Adrenal gland (tissue), 12 donors: ENCODE measurements around the gene MYO9A. TPM values are rescaled to one million over a fixed set of nuclear protein-coding genes. Genes with fewer than 3 reads are reported as not detected.

ENCODE experiments used
- DNase-seq, 7 donors: peaks; one replicate each; pipeline ENCODE4 v3.0.0-alpha.2; 2019 to 2020
- H3K27ac ChIP-seq, 5 donors: fragments of 200-600 bp; sonication (generic) in 4 of 5; 1 replicate in 3 of 5; 2 replicates in 2 of 5; pipeline versions ENCODE4 v1.5.1 to v1.8.0; 2016 to 2020; ENCODE audit warnings: mild to moderate bottlenecking in 1 of 5
- H3K27me3 ChIP-seq: fragments of 200-600 bp; 2 replicates; pipeline ENCODE4 v1.8.0; 2021
- H3K36me3 ChIP-seq, 2 donors: fragments of 200-600 bp; replicated peaks in 1 of 2; 1 replicate in 1 of 2; 2 replicates in 1 of 2; pipeline versions ENCODE4 v1.5.1 to v1.8.0; 2018 to 2022
- H3K4me1 ChIP-seq, 2 donors: fragments of 200-600 bp; replicated peaks in 1 of 2; 1 replicate in 1 of 2; 2 replicates in 1 of 2; pipeline versions ENCODE4 v1.5.1 to v1.8.0; 2018 to 2021
- H3K4me3 ChIP-seq, 4 donors: fragments of 200-600 bp; sonication (generic) in 3 of 4; one replicate each; pipeline ENCODE4 v1.5.1; 2016 to 2018
- H3K9me3 ChIP-seq, 3 donors: fragments of 200-600 bp; sonication (generic) in 1 of 3; replicated peaks in 1 of 3; 1 replicate in 2 of 3; 2 replicates in 1 of 3; pipeline versions ENCODE4 v1.5.1 to v1.8.0; 2016 to 2021
- CTCF ChIP-seq, 6 experiments: fragments of 450-650 bp in 4 of 6; fragments of 200-600 bp in 2 of 6; sonication (generic) in 1 of 6; IDR thresholded peaks; 1 replicate in 5 of 6; 2 replicates in 1 of 6; pipeline versions ENCODE4 v1.5.1 to v1.8.0; 2016 to 2021; ENCODE audit warnings: antibody characterized with exemption in 6 of 6, mild to moderate bottlenecking in 2 of 6, moderate library complexity in 1 of 6
- POLR2A ChIP-seq, 2 donors: fragments of 450-650 bp; IDR thresholded peaks; one replicate each; pipeline ENCODE4 v1.6.1; 2017; ENCODE audit warnings: antibody characterized with exemption in 2 of 2, mild to moderate bottlenecking in 2 of 2, moderate library complexity in 1 of 2
- WGBS, 4 donors: extraction: QIAGEN DNeasy Blood & Tissue Kit in 2 of 4; methylation state at CpG; one replicate each; pipeline versions ENCODE4 v1.1.5 to v1.1.7; 2013 to 2017; 5-methylcytosine and 5-hydroxymethylcytosine counted together
- intact Hi-C, 2 donors: fragments of 100-400 bp; cut with DNase I; formaldehyde crosslinking; loops; one replicate each; pipeline versions ENCODE4 v1.14.1 to v1.15.0; 2022 to 2023
- polyA plus RNA-seq, 3 donors: library from polyadenylated mRNA; stranded (reverse); fragments of 200-250 nt in 2 of 3; fragments of 350-450 nt in 1 of 3; fragmentation: Illumina TruSeq in 1 of 3; extraction: RNeasy Lipid Tissue Mini Kit (QIAGEN cat#74804) in 1 of 3; gene quantifications; one replicate each; pipeline ENCODE4 v1.2.3, GENCODE V29; 2013 to 2014
- total RNA-seq, 9 donors: library from RNA; depleted of rRNA in 4 of 9; stranded (reverse); fragments of >200 nt in 4 of 9; fragments of 120-200 nt in 1 of 9; fragmentation: NEBNext Ultra II Directional in 1 of 9; extraction: Animal tissue kit (Norgen Biotek cat#: 25700) in 1 of 9; gene quantifications; one replicate each; pipeline versions ENCODE4 v1.1.0 to v1.2.4, GENCODE V29; 2013 to 2023
- donor health status: healthy with polysubstance abuse.
- donor health status: Bipolar disorder and iron deficiency.
- donor health status: DM: yes; HTN: yes; CAD: no.
- donor health status: DM: no; HTN: no; CAD: no.
- donor health status: DM: no; HTN: no; CAD: no.
- donor health status: DM: yes; HTN: yes; CAD: no.

Gene MYO9A
- total and polyA plus RNA-seq, 12 donors = 3.0 to 34.0 (median 19.8) TPM

- Histone ChIP-seq H3K9me3 (no peaks in the 10 kb centered on the region), H3K27me3 (no peaks in the 10 kb centered on the region), H3K27ac (no peak overlapping the region), H3K4me1 (no peaks in the 10 kb centered on the region), H3K36me3 (no peaks in the 10 kb centered on the region), H3K4me3 (no peak overlapping the region)
- WGBS, 4 donors = 86 to 94% (median 92%) methylated on average over 3 of the region's 3 CpGs
- intact Hi-C loops = loop anchor here (5.0 to 10.0 kb wide), 3 partner anchors 55 to 355 kb away; no protein-coding TSS in a partner anchor
- no peak for DNase-seq
- TF ChIP-seq POLR2A (IDR thresholded peaks at IDR 0.05) = no peak
- TF ChIP-seq CTCF (IDR thresholded peaks at IDR 0.05) = no peak
Measured at GRCh38 chr15:71800190-71800589, 317.8 kb downstream of the MYO9A start.

GRCh38 chr15:71798641-71799040, 319.3 kb downstream of the MYO9A start:
- Histone ChIP-seq H3K27ac (no peak overlapping the region), H3K36me3 (no peaks in the 10 kb centered on the region), H3K27me3 (no peaks in the 10 kb centered on the region), H3K4me3 (no peak overlapping the region), H3K9me3 (no peaks in the 10 kb centered on the region), H3K4me1 (no peaks in the 10 kb centered on the region)
- WGBS, 4 donors = 79 to 83% (median 81%) methylated on average over 6 of the region's 6 CpGs
- intact Hi-C loops = no loop called here
- DNase-seq = no peak
- TF ChIP-seq POLR2A (IDR thresholded peaks at IDR 0.05) = no peak
- TF ChIP-seq CTCF (IDR thresholded peaks at IDR 0.05) = no peak

- no peak for DNase-seq
- intact Hi-C loops = no loop called here
- WGBS, 4 donors = 62 to 93% (median 80%) methylated on average over 2 of the region's 2 CpGs
Measured at GRCh38 chr15:71792521-71792920, 325.4 kb downstream of the MYO9A start.

GRCh38 chr15:71791975-71792374, 326.0 kb downstream of the MYO9A start:
- Histone ChIP-seq H3K27me3 (no peaks in the 10 kb centered on the region), H3K36me3 (no peaks in the 10 kb centered on the region), H3K4me1 (no peaks in the 10 kb centered on the region), H3K9me3 (no peaks in the 10 kb centered on the region), H3K27ac (no peak overlapping the region), H3K4me3 (no peak overlapping the region)
- peak in 1 of 7 donors; percentile 7 for DNase-seq
- intact Hi-C loops = no loop called here
- WGBS, 4 donors = 86 to 96% (median 94%) methylated on average over 7 of the region's 7 CpGs
- TF ChIP-seq CTCF (IDR thresholded peaks at IDR 0.05) = no peak
- no peak for TF ChIP-seq POLR2A (IDR thresholded peaks at IDR 0.05)

More at GRCh38 chr15:71792521-71792920, 325.4 kb downstream of the MYO9A start:
- H3K27ac ChIP-seq = no peak overlapping the region
- H3K4me1 ChIP-seq = no peaks in the 10 kb centered on the region
- H3K36me3 ChIP-seq = no peaks in the 10 kb centered on the region
- no peaks in the 10 kb centered on the region for H3K27me3 ChIP-seq
- no peak overlapping the region for H3K4me3 ChIP-seq
- H3K9me3 ChIP-seq = no peaks in the 10 kb centered on the region
- TF ChIP-seq POLR2A (IDR thresholded peaks at IDR 0.05) (no peak), CTCF (IDR thresholded peaks at IDR 0.05) (no peak)
